ENCODE data around the gene CD2.
"Not testable (repeated sequence)": the region's sequence is repeated elsewhere in the genome, so short reads cannot be mapped to it uniquely, and the experiment has no call there.

The CD2 gene

DNA sequence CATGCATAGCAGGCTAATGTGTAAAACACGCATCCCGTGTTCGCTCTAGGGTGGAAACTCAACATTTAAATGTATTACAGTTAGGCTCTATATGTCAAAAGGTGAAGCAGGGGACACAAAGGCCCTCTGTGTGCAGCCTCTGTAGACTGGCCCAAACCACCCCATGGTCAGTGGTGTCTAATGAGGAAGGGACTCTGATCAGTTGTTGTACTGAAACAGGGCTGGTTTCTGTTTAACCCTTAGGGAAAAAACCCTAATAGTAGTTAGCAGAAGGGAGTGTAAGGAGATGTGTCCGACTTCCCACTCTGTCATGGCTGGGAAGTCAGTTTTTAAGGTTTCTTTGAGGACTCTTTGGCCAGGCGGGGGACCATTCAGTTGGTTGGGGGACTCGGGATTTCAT is 21.5 kb upstream of the CD2 start:
- DNase-seq (ENCODE audit: low read depth): no peak

DNA sequence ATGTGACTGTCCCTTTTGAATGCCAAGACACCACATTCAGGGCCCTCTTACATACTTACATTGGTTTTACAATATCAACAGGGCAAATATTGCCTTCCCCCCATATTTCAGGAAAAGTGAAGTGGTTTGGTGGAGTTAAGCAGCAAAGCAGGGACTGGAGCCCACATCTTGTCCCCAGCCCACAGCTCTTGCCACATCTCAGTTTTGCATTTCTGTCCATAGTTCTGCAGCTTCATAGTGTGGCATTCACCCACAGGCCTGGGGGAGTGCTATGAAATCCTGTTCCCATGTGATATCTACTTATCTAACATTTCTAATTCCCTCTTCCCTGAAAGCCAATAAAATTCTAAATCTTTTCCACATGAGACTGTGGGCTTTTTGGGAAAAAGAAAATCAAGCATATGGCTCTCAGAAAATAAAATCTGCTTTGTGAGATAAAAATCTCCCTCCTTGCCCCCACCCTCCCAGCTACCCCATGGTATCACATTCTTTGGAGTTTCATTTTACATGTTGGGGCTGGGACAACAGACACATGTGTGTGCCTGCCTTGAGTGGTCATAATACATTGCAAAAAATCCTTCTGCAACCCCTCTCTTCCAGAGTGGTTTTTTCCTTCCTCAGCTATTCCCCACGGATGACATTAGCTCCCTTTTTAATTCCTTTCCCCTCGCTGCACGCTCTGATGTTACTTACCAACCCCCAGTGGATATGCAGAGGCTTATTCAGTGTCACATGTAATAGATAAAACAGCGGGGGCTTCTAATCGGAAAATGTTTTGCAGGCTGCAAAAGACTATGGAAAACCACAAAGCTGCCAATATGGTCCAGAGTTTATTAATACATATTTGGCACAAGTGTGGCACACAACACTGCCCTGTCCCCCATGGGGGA is 20.5 kb upstream of the CD2 start:
- DNase-seq (ENCODE audit: low read depth): no peak

GRCh38 chr1:116735246-116735645 is 19.0 kb upstream of the CD2 start:
- DNase-seq (ENCODE audit: low read depth): no peak

GRCh38 chr1:116737020-116737854 is 17.0 kb upstream of the CD2 start:
- peak; percentile 34 for DNase-seq (ENCODE audit: low read depth)

DNA sequence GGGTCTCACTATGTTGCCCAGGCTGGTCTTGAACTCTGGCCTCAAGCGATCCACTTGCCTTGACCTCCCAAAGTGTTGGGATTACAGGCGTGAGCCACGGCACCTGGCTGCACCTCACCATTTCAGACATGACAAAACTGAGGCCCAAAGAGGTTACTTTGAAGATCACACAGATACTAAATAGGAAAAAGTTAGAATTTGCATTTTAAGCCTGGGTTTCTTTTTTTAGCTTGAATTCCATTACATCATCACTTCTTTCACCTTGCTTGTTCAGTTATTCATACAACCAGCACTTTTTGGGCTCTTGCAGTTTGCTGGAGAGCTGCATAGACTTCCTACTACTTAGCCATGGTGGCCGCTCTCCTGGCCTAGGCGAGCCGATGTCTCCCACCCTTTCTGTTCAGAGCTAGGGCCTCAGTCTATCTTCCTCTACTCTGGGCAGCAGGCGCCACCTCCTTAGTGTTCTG is 16.3 kb upstream of the CD2 start:
- DNase-seq (ENCODE audit: low read depth): no peak

DNA sequence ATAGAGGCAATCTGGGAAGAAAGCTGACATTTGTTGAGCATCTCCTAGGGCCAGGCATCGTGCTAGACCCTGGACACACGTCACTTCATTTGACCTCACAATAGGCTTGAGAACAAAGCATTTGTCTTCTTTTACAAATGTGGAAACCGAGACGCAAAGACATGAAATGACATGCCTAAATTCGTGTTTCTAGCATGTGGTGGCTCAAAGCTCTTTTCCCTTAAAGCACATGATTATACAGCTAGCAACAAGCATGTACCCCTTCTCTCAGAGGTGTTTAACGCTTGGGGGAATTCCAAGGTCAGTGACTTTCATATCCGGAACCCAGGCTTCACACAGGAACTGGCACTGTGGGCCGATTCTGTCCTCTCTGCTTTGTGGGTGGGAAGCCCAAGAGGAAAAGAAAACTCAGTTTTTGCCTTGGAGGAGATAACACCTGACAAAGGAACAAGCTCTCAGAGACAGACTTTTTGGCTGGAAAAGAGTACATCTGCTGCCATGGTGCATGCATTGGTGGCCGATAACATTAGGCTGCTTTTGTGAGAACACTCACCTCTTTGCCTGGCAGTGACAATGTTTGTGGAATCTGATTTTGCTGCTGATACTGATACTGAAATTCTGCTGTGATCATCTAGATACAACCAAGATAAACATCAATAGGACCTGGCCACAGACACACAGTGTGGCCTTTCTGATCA is 15.4 kb upstream of the CD2 start:
- no peak for DNase-seq (ENCODE audit: low read depth)

DNA sequence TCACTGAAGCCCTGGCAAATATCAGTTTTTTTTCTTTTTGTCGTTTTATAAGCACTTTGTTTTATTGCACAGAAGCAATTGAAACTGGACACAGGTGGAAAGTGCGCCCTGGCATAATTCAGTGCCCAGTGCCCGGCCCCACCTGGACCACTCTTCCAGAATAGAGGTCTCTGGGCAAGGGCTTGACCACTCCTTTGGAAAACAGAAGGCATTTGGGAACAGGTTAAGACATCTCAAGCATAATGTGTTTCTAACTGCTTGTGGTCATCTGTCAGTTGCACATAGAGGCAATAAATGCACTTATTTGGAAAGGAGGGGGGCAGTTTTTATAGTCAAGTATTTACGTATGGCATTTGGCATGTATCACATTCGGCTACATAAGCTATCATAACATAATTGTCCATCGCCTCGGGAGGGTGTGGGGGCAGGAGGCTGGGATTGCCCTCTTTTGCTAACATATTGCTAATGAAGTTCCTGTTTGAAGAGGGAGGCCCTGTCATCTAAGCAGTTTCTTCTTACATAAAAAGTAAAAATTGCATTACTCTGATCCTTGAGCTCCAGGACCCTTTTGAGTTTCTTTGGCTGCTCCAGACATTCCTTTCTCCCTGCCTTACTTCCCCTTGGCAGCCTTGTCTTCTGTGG is 14.7 kb upstream of the CD2 start:
- DNase-seq (ENCODE audit: low read depth): no peak

DNA sequence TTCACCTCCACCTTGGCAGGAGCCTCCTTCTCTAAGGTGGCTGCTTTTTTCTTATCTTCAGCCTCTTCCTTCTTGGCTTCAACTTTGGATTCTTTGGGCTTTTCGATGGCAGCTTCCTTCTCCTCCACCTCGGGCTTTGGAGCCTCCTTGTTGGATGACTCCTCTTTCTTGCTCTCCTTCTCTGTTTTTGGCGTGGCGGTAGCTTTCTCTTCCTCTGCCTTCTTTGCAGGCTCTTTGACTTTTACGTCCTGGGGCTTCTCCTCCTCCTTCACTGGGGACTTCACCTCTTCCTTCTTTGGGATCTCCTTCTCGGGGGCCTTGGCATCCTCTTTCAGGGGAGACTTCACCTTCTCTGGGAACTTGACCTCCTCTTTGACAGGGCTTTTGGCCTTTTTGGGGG is 13.9 kb upstream of the CD2 start:
- no peak for DNase-seq (ENCODE audit: low read depth)

DNA sequence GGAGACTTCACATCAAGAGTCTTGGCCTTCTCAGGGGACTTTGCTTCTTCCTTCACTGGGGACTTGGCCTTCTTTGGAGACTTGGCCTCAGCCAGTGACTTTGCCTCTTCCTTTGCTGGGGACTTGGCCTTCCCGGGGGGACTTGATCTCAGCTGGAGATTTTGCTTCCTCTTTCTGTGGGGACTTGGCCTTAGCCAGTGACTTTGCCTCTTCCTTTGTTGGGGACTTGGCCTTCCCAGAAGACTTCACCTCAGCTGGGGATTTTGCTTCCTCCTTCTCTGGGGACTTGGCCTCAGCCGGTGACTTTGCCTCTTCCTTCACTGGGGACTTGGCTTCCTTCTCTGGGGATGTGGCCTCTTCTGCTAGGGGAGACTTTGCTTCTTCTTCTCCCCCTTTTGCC is 13.5 kb upstream of the CD2 start:
- no peak for DNase-seq (ENCODE audit: low read depth)

DNA sequence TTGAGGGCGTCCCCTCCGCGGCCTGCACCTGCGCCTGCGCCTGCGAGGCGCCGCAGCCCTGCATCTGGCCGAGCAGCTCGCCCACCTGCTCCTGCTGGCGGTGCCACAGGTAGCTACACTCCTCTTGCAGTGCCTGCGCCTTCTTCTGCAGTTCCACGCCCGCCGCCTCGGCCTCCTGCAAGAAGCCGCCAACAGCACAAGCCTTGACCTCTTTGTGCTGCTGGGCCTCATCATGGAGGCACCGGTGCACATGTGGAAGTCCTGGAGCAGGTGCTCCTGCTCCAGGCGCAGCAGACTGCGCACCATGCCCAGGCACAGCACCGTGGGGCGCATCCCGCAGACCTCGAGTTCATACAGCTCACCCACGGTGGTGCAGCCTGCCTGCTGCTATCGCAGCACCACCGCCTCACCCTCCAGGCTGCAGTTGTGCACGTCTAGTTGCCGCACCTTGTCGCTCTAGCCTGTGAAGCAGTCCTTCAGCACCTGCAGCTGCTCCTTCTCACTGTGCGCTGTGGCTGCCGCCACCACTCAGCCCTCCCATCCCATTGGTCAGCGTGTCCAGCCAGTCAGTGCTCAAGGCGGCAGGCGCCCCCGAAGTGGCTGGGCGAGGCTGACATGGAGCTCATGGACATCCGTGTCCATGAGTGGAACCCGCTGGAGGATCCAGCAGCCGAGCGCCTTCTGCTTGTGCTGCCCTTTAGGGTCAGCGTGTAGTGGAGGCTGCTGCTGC is 12.2 kb upstream of the CD2 start:
- DNase-seq (ENCODE audit: low read depth): no peak

GRCh38 chr1:116743535-116743934 is 10.7 kb upstream of the CD2 start:
- DNase-seq (ENCODE audit: low read depth): no peak

- DNase-seq (ENCODE audit: low read depth): no peak
These were observed 6.0 kb upstream of the CD2 start for GRCh38 chr1:116748272-116748671.

DNA sequence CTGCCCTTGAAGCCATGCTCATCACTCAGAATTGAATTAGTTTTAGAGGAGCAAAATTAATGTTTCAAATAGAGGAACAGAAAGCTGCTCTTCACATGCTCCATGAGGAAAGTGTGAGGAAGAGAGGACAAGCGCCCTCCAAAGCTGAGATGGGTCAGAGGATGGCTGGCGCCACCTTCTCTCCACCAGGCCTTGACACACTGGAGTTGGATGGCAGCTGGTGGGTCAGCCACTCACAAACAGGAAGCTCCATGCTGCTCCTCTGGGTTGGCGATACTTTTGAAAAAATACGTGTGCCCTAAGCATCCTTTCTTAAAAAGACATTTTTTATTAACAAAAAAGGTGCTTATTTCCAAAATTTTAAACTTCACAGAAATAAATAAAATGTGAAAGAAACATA is 3.1 kb upstream of the CD2 start:
- DNase-seq (ENCODE audit: low read depth): no peak

- no peak for DNase-seq (ENCODE audit: low read depth)
These were observed 2.6 kb upstream of the CD2 start for GRCh38 chr1:116751621-116752020.

GRCh38 chr1:116753312-116753711 is 918 bp upstream of the CD2 start:
- no peak for DNase-seq (ENCODE audit: low read depth)

- DNase-seq (ENCODE audit: low read depth): no peak
These were observed 836 bp downstream of the CD2 start for GRCh38 chr1:116755066-116755465.

GRCh38 chr1:116755681-116756080 is 1.5 kb downstream of the CD2 start:
- no peak for DNase-seq (ENCODE audit: low read depth)

- not testable (repeated sequence) for DNase-seq (ENCODE audit: low read depth)
These were observed 1.9 kb downstream of the CD2 start for GRCh38 chr1:116756092-116756491.

DNA sequence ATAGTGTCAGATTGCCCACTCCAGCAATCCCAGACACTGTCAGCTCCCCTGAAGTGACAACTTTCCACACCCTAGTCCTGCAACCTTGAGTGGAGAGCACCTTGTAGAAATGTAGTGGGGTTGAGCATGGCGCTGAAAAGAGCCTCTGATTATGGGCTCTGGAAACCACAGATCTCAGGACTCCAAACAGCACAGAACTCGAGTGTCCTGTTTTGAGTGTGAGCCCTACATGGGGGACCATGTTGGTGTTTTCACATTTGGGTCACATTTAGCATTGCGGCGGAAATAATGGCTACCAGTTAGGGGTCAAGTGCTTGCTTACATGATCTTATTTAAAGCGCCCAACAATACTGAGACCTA is 4.2 kb downstream of the CD2 start:
- not testable (repeated sequence) for DNase-seq (ENCODE audit: low read depth)

- no peak for DNase-seq (ENCODE audit: low read depth)
These were observed 5.4 kb downstream of the CD2 start for GRCh38 chr1:116759636-116760035.

GRCh38 chr1:116760487-116760886 is 6.3 kb downstream of the CD2 start:
- no peak for DNase-seq (ENCODE audit: low read depth)

Data from fibroblast of gingiva (primary cell).